GM12891 (cell line): ENCODE results near the gene WDR7.

ENCODE experiments used
- PAX5 ChIP-seq: IDR thresholded peaks from 2 replicates; pipeline ENCODE4 v1.6.1; 2011; ENCODE audit warnings: low read length, moderate library complexity, mild to moderate bottlenecking; ENCODE audit not compliant: insufficient read depth, severe bottlenecking
- POLR2A ChIP-seq: IDR thresholded peaks from 2 replicates; pipeline ENCODE4 v1.6.1; 2011; ENCODE audit warnings: low read depth, low read length, control low read depth
- POLR2AphosphoS5 ChIP-seq: IDR thresholded peaks from 2 replicates; pipeline ENCODE4 v1.6.1; 2011; ENCODE audit warnings: low read depth, low read length, control low read depth

GRCh38 chr18:56727399-56727798 is 76.2 kb downstream of the WDR7 start:
- no peak for TF ChIP-seq PAX5
- TF ChIP-seq POLR2A: no peak
- no peak for TF ChIP-seq POLR2AphosphoS5
